ENCODE measurements around the gene TBCC. TPM values are rescaled to one million over a fixed set of nuclear protein-coding genes. Genes with fewer than 3 reads are reported as not detected.

The TBCC gene
- total and polyA plus RNA-seq, 2 of the 8 experiments (the other 6 are each of a cell fraction or from before 2014, with no cell fraction given), result 22.7 to 25.5 TPM

GRCh38 chr6:42709871-42710270 lies 36.0 kb downstream of the TBCC start:
- no peak overlapping the region for H3K14ac ChIP-seq (ENCODE audit: insufficient read length)
- peak overlapping the region; percentile 5 for H3K4ac ChIP-seq (replicated peaks; ENCODE audit: insufficient read length, low read depth, low read length)
- H3K23me2 ChIP-seq (ENCODE audit: low read depth, low read length), result no peaks in the 10 kb centered on the region
- no peaks in the 10 kb centered on the region for H3K79me2 ChIP-seq (ENCODE audit: control insufficient read depth in 1 of 2, insufficient read depth in 2 of 2, low read length in 2 of 2)
- H3K4me3 ChIP-seq (ENCODE audit: extremely low read depth in 1 of 4, insufficient read depth in 2 of 4, low read depth in 3 of 4, low read length in 4 of 4), result no peak overlapping the region
- H2BK12ac ChIP-seq (ENCODE audit: low read depth, low read length), result 0 out of 2 replicates have a peak overlapping the region, but pooled peaks have one; percentile 27
- no peaks in the 10 kb centered on the region for H4K20me1 ChIP-seq (replicated peaks in 1 of 2; ENCODE audit: control insufficient read depth in 1 of 2, insufficient read depth in 2 of 2, low read length in 2 of 2)
- no peak overlapping the region for H3K23ac ChIP-seq (ENCODE audit: insufficient read length)
- H3K27me3 ChIP-seq (replicated peaks in 1 of 4; ENCODE audit: control insufficient read depth in 3 of 4, extremely low read depth in 1 of 4, insufficient read depth in 3 of 4, low read length in 3 of 4), result no peaks in the 10 kb centered on the region; a peak in 1 of 7 replicates
- no peaks in the 10 kb centered on the region for H3K36me3 ChIP-seq (ENCODE audit: control insufficient read depth in 2 of 4, insufficient read depth in 4 of 4, low read length in 3 of 4)
- H2BK120ac ChIP-seq (replicated peaks; ENCODE audit: low read depth, low read length), result no peak overlapping the region
- peaks cover 5 to 6% of the 10 kb centered on the region in 2 experiments; a peak in 1 of 4 replicates for H3K9me3 ChIP-seq (ENCODE audit: insufficient read depth in 2 of 2, low read depth in 1 of 2, low read length in 1 of 2)
- ChIA-PET CTCF (ENCODE audit: partially characterized antibody) (interaction anchor here (1.2 kb wide), 1 partner anchor 17 kb away, joined by 4 read pairs; no protein-coding TSS in a partner anchor), POLR2A (ENCODE audit: partially characterized antibody) (interaction anchor here (0.7 kb wide), 1 partner anchor 99 kb away, joined by 3 read pairs; no protein-coding TSS in a partner anchor)
- H3K4me2 ChIP-seq (ENCODE audit: insufficient read depth in 1 of 2, low read depth in 2 of 2, low read length in 2 of 2), result no peak overlapping the region
- H3K9ac ChIP-seq (replicated peaks in 1 of 4; ENCODE audit: extremely low read depth in 1 of 4, low read depth in 3 of 4, low read length in 3 of 4), result peak overlapping the region in 1 of 4 experiments; percentile 22; a peak in 2 of 7 replicates
- H2AK5ac ChIP-seq (ENCODE audit: low read depth, low read length), result no peak overlapping the region
- peak overlapping the region; percentile 70; the same call in 1 of the 2 replicates for H3K27ac ChIP-seq (ENCODE audit: low read depth, low read length)
- no peaks in the 10 kb centered on the region for H3K79me1 ChIP-seq (ENCODE audit: low read depth, low read length)
- TF ChIP-seq CBX8 (IDR thresholded peaks at IDR 0.05; ENCODE audit: borderline replicate concordance, low read depth, low read length) (no peak), SP2 (IDR thresholded peaks at IDR 0.05; ENCODE audit: low read length) (no peak), SUZ12 (IDR thresholded peaks at IDR 0.05; ENCODE audit: low read length) (no peak)
- no peak for DNase-seq (ENCODE audit: low read depth in 1 of 2, low spot score in 2 of 2)
- peak overlapping the region; percentile 51 for H4K91ac ChIP-seq (replicated peaks; ENCODE audit: insufficient read length, low read length)
- peak overlapping the region; percentile 28; the same call in 1 of the 2 replicates for H4K8ac ChIP-seq (ENCODE audit: extremely low read depth, insufficient read depth, low read length)
- no peak for FAIRE-seq
- WGBS, 2 experiments (ENCODE audit: extremely low coverage in 1 of 2, insufficient coverage in 1 of 2, insufficient read length in 1 of 2, insufficient replicate concordance in 2 of 2, low coverage in 1 of 2, low lambda C conversion rate in 2 of 2, missing lambda C conversion rate in 1 of 2), result 95% methylated on average over 6 of the region's 6 CpGs; no CpG with 5 or more reads in 1 of the 2 experiments
- no peak overlapping the region for H3K56ac ChIP-seq (replicated peaks; ENCODE audit: insufficient read length, low read depth, low read length)
- H4K5ac ChIP-seq (ENCODE audit: insufficient read length, low read depth, low read length), result no peak overlapping the region
- H3K18ac ChIP-seq (ENCODE audit: extremely low read depth, low read length), result peak overlapping the region; percentile 19; the same call in 1 of the 2 replicates
- 0 out of 2 replicates have a peak overlapping the region, but pooled peaks have one; percentile 29 for H2BK15ac ChIP-seq (ENCODE audit: low read length)
- H2BK5ac ChIP-seq (ENCODE audit: low read depth, low read length), result 0 out of 2 replicates have a peak overlapping the region, but pooled peaks have one; percentile 9
- H3K4me1 ChIP-seq (replicated peaks in 1 of 4; ENCODE audit: control insufficient read depth in 3 of 4, insufficient read depth in 4 of 4, low read length in 3 of 4), result peaks cover 2 to 7% (median 5%) of the 10 kb centered on the region in 4 experiments; a peak in 5 of 7 replicates
- peak overlapping the region; percentile 61; the same call in 1 of the 2 replicates for H2BK20ac ChIP-seq (ENCODE audit: low read length)
- peak overlapping the region; percentile 63; the same call in 1 of the 2 replicates for H2AFZ ChIP-seq (ENCODE audit: low read length)
